Testis (tissue), 2 donors: ENCODE data around the gene CBLC.
A peak's percentile ranks its signal among the peaks of the same experiment; 100 is the strongest.

Experiments
- CTCF ChIP-seq, 3 experiments: fragments of 450-650 bp in 2 of 3; fragments of 200-600 bp in 1 of 3; sonication (generic) in 1 of 3; IDR thresholded peaks; one replicate each; pipeline ENCODE4 v1.5.1; 2016 to 2019; ENCODE audit warnings: antibody characterized with exemption in 3 of 3, mild to moderate bottlenecking in 2 of 3, moderate library complexity in 1 of 3
- POLR2A ChIP-seq: fragments of 450-650 bp; IDR thresholded peaks from one replicate; pipeline ENCODE4 v1.6.1; 2017; ENCODE audit warnings: antibody characterized with exemption, mild to moderate bottlenecking, moderate library complexity

GRCh38 chr19:44770550-44771257 is 7.0 kb upstream of the CBLC start:
- TF ChIP-seq CTCF (IDR thresholded peaks at IDR 0.05) (peak; percentile 88 to 95 (median 94)), POLR2A (no peak)
